ENCODE measurements around the gene TTN.

The TTN gene

DNA sequence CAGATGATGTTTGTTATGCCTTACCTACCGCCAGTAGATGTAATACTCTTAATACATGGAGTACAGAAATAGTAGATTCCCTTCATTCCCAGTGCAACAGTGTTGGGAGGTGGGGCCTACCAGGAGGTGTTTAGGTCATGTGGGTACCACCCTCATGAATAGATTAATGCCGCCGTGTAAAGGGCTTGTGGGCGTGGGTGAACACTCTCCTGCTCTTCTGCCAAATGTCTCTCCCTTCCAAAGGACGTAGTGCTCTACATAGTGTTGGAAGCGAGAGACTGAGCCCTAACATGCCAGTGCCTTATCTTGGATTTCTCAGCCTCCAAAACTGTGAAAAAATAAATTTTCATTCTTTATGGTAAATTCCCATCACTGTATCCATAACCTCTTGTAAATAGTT, 296.8 kb downstream of the TTN start:
- H3K9ac ChIP-seq (ENCODE audit: low read length): no peak overlapping the region
- no peak overlapping the region for H3K4me3 ChIP-seq (ENCODE audit: low read length)
- peaks cover 12% of the 10 kb centered on the region for H3K4me1 ChIP-seq (ENCODE audit: control insufficient read depth, low read depth, low read length)
- H3K36me3 ChIP-seq (ENCODE audit: control insufficient read depth, low read depth, low read length): no peaks in the 10 kb centered on the region
- no peaks in the 10 kb centered on the region for H3K9me3 ChIP-seq (ENCODE audit: control insufficient read depth, low read depth, low read length)
- no peak overlapping the region for H3K27ac ChIP-seq (ENCODE audit: low read length)
- no peaks in the 10 kb centered on the region for H3K27me3 ChIP-seq (ENCODE audit: control insufficient read depth, insufficient read depth, low read length)

DNA sequence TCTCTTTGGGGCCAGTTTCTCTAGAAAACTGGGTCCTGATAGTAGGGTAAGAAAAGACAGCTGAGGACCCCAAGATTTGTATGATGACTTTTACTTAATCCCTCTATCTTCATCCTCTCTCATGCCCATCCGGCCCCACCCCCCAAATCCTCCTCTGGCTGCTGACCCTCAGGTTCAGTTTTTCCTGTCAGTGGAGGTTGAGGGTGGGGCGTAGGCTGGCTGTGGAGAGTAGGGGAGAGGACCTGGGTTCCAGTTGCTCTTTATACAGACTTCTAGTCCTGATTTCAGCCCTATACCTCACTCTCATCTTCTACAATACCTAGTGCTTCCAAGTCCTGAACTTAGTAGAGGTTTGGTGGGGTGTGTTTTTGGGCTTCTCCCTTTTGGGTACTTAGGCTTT, 298.6 kb downstream of the TTN start:
- Histone ChIP-seq H3K27me3 (ENCODE audit: control insufficient read depth, insufficient read depth, low read length) (no peaks in the 10 kb centered on the region), H3K9me3 (ENCODE audit: control insufficient read depth, low read depth, low read length) (no peaks in the 10 kb centered on the region), H3K4me1 (ENCODE audit: control insufficient read depth, low read depth, low read length) (peaks cover 12% of the 10 kb centered on the region), H3K27ac (ENCODE audit: low read length) (no peak overlapping the region), H3K4me3 (ENCODE audit: low read length) (no peak overlapping the region), H3K36me3 (ENCODE audit: control insufficient read depth, low read depth, low read length) (peaks cover 9% of the 10 kb centered on the region), H3K9ac (ENCODE audit: low read length) (no peak overlapping the region)

DNA sequence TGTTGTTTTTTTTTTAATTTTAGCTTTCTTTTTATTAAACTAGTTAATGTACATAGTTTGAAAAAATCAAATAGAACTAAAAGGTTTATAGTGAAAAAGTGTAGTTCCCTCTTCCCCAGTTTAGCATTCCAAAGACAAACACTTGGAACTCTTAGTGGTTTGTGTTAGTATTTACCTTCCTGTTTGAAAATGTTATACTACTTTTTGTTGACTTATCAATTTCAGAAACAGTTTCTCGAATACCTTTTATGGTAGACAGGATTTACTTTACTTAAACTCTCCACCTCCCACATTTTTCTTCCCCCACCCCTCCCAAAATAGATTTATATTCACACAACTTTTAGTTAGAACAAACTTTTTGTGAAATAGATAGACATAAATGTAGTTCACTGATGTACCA, 300.3 kb downstream of the TTN start:
- no peaks in the 10 kb centered on the region for H3K27me3 ChIP-seq (ENCODE audit: control insufficient read depth, insufficient read depth, low read length)
- H3K4me1 ChIP-seq (ENCODE audit: control insufficient read depth, low read depth, low read length): peaks cover 12% of the 10 kb centered on the region
- no peaks in the 10 kb centered on the region for H3K9me3 ChIP-seq (ENCODE audit: control insufficient read depth, low read depth, low read length)
- no peak overlapping the region for H3K27ac ChIP-seq (ENCODE audit: low read length)
- no peak overlapping the region for H3K9ac ChIP-seq (ENCODE audit: low read length)
- H3K36me3 ChIP-seq (ENCODE audit: control insufficient read depth, low read depth, low read length): peaks cover 16% of the 10 kb centered on the region
- no peak overlapping the region for H3K4me3 ChIP-seq (ENCODE audit: low read length)

DNA sequence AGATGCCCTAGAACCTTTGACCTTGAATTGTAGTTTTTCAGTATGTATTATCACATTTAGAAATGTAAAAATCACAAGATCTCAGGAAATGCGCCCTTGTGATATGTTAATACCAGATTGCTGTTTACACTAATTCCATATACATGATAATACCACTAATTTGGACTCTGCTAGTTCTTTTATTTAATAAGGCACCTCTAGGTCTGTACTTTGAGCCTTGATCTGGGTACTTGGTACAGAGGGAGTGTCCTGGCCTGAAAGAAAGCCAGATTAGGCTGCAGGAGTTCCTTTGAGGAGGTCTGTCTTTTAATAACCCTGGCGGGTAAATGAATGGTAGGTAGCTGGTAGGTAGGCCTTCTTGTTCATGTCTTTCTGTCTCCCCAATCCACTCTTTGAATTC, 300.7 kb downstream of the TTN start:
- Histone ChIP-seq H3K36me3 (ENCODE audit: control insufficient read depth, low read depth, low read length) (peaks cover 20% of the 10 kb centered on the region), H3K27me3 (ENCODE audit: control insufficient read depth, insufficient read depth, low read length) (no peaks in the 10 kb centered on the region), H3K9me3 (ENCODE audit: control insufficient read depth, low read depth, low read length) (no peaks in the 10 kb centered on the region), H3K27ac (ENCODE audit: low read length) (no peak overlapping the region), H3K4me3 (ENCODE audit: low read length) (no peak overlapping the region), H3K9ac (ENCODE audit: low read length) (no peak overlapping the region), H3K4me1 (ENCODE audit: control insufficient read depth, low read depth, low read length) (peaks cover 12% of the 10 kb centered on the region)

DNA sequence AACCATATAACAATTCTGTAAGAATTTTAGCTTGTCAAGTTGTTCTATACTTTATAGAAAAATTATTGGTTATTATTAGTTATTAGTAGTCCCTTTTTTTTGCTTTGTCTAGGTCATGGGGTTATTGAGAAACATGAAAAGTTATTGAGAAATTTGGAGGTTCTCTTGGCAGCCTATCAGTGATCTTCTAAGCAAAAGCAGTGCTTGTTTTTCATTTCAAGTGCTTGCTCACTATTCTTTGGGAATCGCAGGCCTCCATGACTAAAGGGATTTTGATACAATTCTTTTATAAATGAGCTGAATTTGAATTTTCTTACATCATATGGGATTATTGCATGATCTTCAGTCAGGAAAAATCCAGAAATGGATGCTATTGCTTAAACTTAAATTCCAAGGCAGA, 301.1 kb downstream of the TTN start:
- H3K4me1 ChIP-seq (ENCODE audit: control insufficient read depth, low read depth, low read length): peaks cover 12% of the 10 kb centered on the region
- no peak overlapping the region for H3K4me3 ChIP-seq (ENCODE audit: low read length)
- peaks cover 25% of the 10 kb centered on the region for H3K36me3 ChIP-seq (ENCODE audit: control insufficient read depth, low read depth, low read length)
- H3K27ac ChIP-seq (ENCODE audit: low read length): no peak overlapping the region
- H3K27me3 ChIP-seq (ENCODE audit: control insufficient read depth, insufficient read depth, low read length): no peaks in the 10 kb centered on the region
- H3K9ac ChIP-seq (ENCODE audit: low read length): no peak overlapping the region
- no peaks in the 10 kb centered on the region for H3K9me3 ChIP-seq (ENCODE audit: control insufficient read depth, low read depth, low read length)

DNA sequence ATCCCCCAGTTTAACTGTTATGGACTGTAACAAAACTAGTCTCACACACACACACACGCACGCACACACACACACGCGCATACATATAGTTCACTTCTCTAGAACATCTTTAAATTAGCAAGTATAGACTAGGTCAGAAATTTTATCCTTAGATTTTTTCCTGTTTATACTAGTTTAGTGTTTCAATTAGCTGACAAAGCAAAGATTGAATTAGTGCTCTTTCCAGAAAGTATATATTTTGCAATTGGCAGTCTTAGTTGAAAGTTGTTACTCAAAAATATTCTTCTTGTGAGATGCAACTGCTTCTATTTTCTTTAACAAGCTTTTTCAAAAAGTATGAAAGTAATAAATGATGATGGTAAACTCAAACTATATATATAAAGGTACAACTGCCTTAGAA, 304.5 kb downstream of the TTN start:
- Histone ChIP-seq H3K27ac (ENCODE audit: low read length) (no peak overlapping the region), H3K4me1 (ENCODE audit: control insufficient read depth, low read depth, low read length) (peaks cover 12% of the 10 kb centered on the region), H3K9ac (ENCODE audit: low read length) (no peak overlapping the region), H3K4me3 (ENCODE audit: low read length) (no peak overlapping the region), H3K36me3 (ENCODE audit: control insufficient read depth, low read depth, low read length) (peaks cover 44% of the 10 kb centered on the region), H3K27me3 (ENCODE audit: control insufficient read depth, insufficient read depth, low read length) (no peaks in the 10 kb centered on the region), H3K9me3 (ENCODE audit: control insufficient read depth, low read depth, low read length) (no peaks in the 10 kb centered on the region)

DNA sequence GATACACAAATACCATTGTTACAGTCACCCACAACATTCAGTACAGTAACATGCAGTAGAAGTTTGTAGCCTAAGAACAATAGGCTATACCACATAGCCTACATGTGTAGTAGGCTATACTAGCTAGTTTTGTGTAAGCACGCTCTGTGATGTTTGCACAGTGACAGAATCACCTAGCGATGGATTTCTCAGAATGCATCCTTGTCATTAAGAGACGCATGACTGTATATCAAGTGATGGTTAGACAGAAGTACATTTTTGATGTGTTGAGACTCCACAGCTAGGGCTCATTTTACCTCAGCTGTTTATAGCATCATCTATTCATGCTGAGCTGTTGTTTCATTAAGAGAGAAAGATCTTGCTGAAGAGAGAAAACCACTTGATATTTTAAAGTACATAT, 307.6 kb downstream of the TTN start:
- H3K9me3 ChIP-seq (ENCODE audit: control insufficient read depth, low read depth, low read length): no peaks in the 10 kb centered on the region
- H3K27ac ChIP-seq (ENCODE audit: low read length): no peak overlapping the region
- H3K9ac ChIP-seq (ENCODE audit: low read length): no peak overlapping the region

DNA sequence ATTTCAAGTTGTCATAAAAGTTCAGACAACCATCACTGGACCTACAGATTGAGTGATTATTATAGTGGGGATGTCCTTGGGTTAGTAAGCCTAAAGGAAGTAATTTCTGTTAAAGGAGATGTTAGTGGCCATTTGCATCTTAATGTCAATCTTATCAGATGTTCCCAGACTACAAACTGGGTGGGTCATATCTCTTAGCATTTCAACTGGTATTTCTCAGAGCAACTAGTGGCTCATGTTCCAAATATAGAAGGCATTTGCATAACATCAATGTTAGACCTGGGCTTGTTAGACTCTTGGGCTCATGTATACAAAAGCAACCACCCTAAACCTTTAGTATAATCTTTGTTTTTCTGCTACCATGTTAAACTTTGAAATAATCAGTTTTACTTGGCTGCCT, 309.1 kb downstream of the TTN start:
- Histone ChIP-seq H3K27me3 (ENCODE audit: control insufficient read depth, insufficient read depth, low read length) (no peaks in the 10 kb centered on the region), H3K9ac (ENCODE audit: low read length) (no peak overlapping the region), H3K9me3 (ENCODE audit: control insufficient read depth, low read depth, low read length) (no peaks in the 10 kb centered on the region), H3K4me1 (ENCODE audit: control insufficient read depth, low read depth, low read length) (no peaks in the 10 kb centered on the region), H3K27ac (ENCODE audit: low read length) (no peak overlapping the region), H3K4me3 (ENCODE audit: low read length) (no peak overlapping the region), H3K36me3 (ENCODE audit: control insufficient read depth, low read depth, low read length) (peaks cover 51% of the 10 kb centered on the region)

More for the DNA sequence above, 307.6 kb downstream of the TTN start:
- Histone ChIP-seq H3K27me3 (ENCODE audit: control insufficient read depth, insufficient read depth, low read length) (no peaks in the 10 kb centered on the region), H3K4me1 (ENCODE audit: control insufficient read depth, low read depth, low read length) (no peaks in the 10 kb centered on the region), H3K36me3 (ENCODE audit: control insufficient read depth, low read depth, low read length) (peaks cover 49% of the 10 kb centered on the region), H3K4me3 (ENCODE audit: low read length) (no peak overlapping the region)

DNA sequence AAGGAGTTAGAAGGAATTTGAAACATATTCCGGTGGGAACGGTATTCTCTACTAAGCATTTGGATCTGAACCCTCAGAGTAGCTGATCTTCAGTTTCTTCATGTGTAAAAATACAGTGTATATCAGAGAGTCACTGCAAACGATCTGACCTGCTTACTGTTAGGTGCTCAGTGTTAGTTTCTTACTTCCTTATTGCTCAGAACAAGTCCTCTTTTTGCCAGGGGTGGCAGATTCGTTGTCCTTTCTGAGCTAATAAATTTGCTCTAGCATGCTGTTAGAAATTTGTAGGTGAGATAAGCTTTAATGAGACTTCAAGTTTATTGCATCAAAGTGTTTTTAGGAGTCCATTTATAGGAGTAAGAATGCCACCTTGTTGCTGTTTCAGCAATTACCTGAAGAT, 311.2 kb downstream of the TTN start:
- no peaks in the 10 kb centered on the region for H3K27me3 ChIP-seq (ENCODE audit: control insufficient read depth, insufficient read depth, low read length)
- no peak overlapping the region for H3K9ac ChIP-seq (ENCODE audit: low read length)
- peaks cover 43% of the 10 kb centered on the region for H3K36me3 ChIP-seq (ENCODE audit: control insufficient read depth, low read depth, low read length)
- no peaks in the 10 kb centered on the region for H3K9me3 ChIP-seq (ENCODE audit: control insufficient read depth, low read depth, low read length)
- no peak overlapping the region for H3K4me3 ChIP-seq (ENCODE audit: low read length)
- no peak overlapping the region for H3K27ac ChIP-seq (ENCODE audit: low read length)
- H3K4me1 ChIP-seq (ENCODE audit: control insufficient read depth, low read depth, low read length): no peaks in the 10 kb centered on the region

DNA sequence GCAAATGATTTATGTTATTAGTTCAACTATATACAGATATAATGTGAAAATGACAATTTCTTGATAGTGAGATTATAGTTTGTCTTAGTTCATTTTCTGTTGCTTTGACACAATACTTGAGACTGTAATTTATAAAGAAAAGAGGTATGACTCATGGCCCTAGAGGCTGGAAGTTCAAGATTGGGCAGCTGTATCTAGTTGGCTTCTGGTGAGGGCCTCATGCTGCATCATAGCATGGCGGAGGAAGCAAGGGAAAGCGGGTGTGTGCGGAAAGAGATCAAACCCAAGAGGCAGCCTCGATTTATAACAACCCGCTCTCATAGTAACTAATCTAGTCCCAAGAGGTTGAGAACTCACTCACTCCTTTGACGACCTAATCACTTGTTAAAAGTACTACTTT, 315.6 kb downstream of the TTN start:
- Histone ChIP-seq H3K9ac (ENCODE audit: low read length) (no peak overlapping the region), H3K27me3 (ENCODE audit: control insufficient read depth, insufficient read depth, low read length) (no peaks in the 10 kb centered on the region), H3K9me3 (ENCODE audit: control insufficient read depth, low read depth, low read length) (no peaks in the 10 kb centered on the region), H3K4me1 (ENCODE audit: control insufficient read depth, low read depth, low read length) (no peaks in the 10 kb centered on the region), H3K36me3 (ENCODE audit: control insufficient read depth, low read depth, low read length) (peaks cover 24% of the 10 kb centered on the region), H3K4me3 (ENCODE audit: low read length) (no peak overlapping the region), H3K27ac (ENCODE audit: low read length) (no peak overlapping the region)

DNA sequence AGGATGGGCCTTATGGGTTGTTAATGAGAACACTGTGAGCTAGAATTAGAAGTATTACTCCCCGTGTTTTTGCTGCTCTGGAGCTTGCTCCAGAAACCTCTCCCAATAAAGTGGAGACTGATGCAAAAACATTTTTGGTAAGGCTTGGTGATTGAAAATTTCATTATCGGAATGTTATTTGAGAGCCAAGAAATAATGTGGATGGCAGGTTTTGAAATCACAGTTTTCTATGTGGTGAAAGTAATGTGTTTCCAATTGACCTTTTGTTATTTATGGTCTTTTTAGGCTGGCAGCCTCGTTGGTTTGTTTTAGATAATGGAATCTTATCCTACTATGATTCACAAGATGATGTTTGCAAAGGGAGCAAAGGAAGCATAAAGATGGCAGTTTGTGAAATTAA, 321.9 kb downstream of the TTN start:
- peaks cover 12% of the 10 kb centered on the region for H3K4me1 ChIP-seq (ENCODE audit: control insufficient read depth, low read depth, low read length)
- no peak overlapping the region for H3K27ac ChIP-seq (ENCODE audit: low read length)
- no peaks in the 10 kb centered on the region for H3K36me3 ChIP-seq (ENCODE audit: control insufficient read depth, low read depth, low read length)
- H3K9ac ChIP-seq (ENCODE audit: low read length): no peak overlapping the region
- H3K4me3 ChIP-seq (ENCODE audit: low read length): no peak overlapping the region
- H3K27me3 ChIP-seq (ENCODE audit: control insufficient read depth, insufficient read depth, low read length): peaks cover 9% of the 10 kb centered on the region
- no peaks in the 10 kb centered on the region for H3K9me3 ChIP-seq (ENCODE audit: control insufficient read depth, low read depth, low read length)

DNA sequence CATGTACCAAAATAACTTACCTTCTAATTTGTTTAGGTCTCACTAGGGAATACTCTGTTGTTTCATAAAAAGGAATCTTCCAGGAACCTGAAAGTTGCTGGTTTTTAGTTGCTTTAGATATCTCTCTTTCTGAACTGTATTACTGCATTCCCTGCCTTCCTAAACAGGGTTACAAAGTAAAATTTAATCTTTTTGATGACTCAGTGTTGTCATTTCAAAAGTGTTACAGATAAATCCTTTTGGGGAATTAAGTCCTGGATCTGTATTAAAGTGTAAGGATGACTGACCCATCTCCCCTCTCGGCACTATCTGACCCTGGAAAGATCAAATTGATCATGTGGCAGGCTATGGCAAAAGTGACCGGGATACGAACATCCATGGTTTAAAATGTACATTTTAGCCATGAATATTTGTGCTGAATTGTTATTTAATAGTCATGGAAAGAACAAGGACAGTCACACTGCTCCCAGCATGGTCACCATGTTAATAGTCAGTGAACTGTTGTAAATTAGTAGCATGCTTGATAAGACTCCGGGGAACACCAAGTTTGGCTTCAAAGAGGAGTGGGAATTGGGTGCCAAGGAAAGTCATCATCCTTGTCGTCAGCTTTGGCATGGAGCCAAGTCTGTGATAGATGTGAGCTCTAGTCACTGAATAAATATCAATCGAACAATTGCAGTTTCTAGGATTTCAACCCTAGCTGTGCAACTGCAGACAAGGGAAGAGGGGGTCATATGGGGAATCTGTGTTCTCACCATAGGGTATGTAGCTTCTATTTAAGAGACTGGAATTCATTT, 322.8 kb downstream of the TTN start:
- Histone ChIP-seq H3K9ac (ENCODE audit: low read length) (no peak overlapping the region), H3K27me3 (ENCODE audit: control insufficient read depth, insufficient read depth, low read length) (peaks cover 12% of the 10 kb centered on the region), H3K36me3 (ENCODE audit: control insufficient read depth, low read depth, low read length) (no peaks in the 10 kb centered on the region), H3K27ac (ENCODE audit: low read length) (no peak overlapping the region), H3K9me3 (ENCODE audit: control insufficient read depth, low read depth, low read length) (no peaks in the 10 kb centered on the region), H3K4me1 (ENCODE audit: control insufficient read depth, low read depth, low read length) (peaks cover 15% of the 10 kb centered on the region), H3K4me3 (ENCODE audit: low read length) (no peak overlapping the region)
